IMR-90 (cell line): ENCODE data around the gene BCAS1. TPM values are rescaled to one million over a fixed set of nuclear protein-coding genes. Genes with fewer than 3 reads are reported as not detected.

Source experiments
- ATAC-seq: fragments of 200-7000 bp; cut with Tn5 transposase; 2 replicates; pipeline ENCODE4 v1.9.1; 2020; ENCODE audit warnings: low read depth, mild to moderate bottlenecking, moderate library complexity
- BruUV-seq: library from RNA; stranded (reverse); fragments of 400-500 nt; replicated peaks from 2 replicates; lab custom pipeline; 2021; lab: Mats Ljungman, UMichigan
- CTCF ChIA-PET: fragments of 300-600 bp; formaldehyde crosslinking; extraction: SDS; loops from one replicate; lab custom pipeline; 2021; ENCODE audit warnings: antibody characterized with exemption; lab: Yijun Ruan, JAX
- POLR2A ChIA-PET: fragments of 300-600 bp; sonication (Branson Sonifier 250); formaldehyde crosslinking; loops from one replicate; lab custom pipeline; 2022; ENCODE audit warnings: antibody characterized with exemption; ENCODE audit not compliant: unreplicated experiment; lab: Charles Lee
- DNase-seq: peaks from one replicate; pipeline ENCODE4 v3.0.0; 2013
- H2AFZ ChIP-seq: replicated peaks from 2 replicates; pipeline ENCODE3; 2013; ENCODE audit warnings: low read length, mild to moderate bottlenecking; ENCODE audit not compliant: poor library complexity
- H2AK5ac ChIP-seq: 2 replicates; pipeline ENCODE4 v1.6.1; 2013; ENCODE audit warnings: low read depth, low read length, inconsistent platforms
- H2AK9ac ChIP-seq: replicated peaks from 2 replicates; pipeline ENCODE3; 2013; ENCODE audit warnings: mild to moderate bottlenecking, low read depth, low read length, moderate library complexity; ENCODE audit not compliant: poor library complexity
- H2BK120ac ChIP-seq: 2 replicates; pipeline ENCODE4 v1.6.1; 2013; ENCODE audit warnings: low read depth, low read length, inconsistent platforms
- H2BK15ac ChIP-seq: 3 replicates; pipeline ENCODE4 v1.6.1; 2013; ENCODE audit warnings: low read depth, low read length, inconsistent platforms
- H2BK20ac ChIP-seq: 2 replicates; pipeline ENCODE4 v1.6.1; 2013; ENCODE audit warnings: low read depth, mild to moderate bottlenecking, inconsistent platforms, low read length, moderate library complexity
- H2BK5ac ChIP-seq: 2 replicates; pipeline ENCODE4 v1.6.1; 2013; ENCODE audit warnings: mild to moderate bottlenecking, low read depth, low read length, inconsistent platforms; ENCODE audit not compliant: poor library complexity, severe bottlenecking
- H3K14ac ChIP-seq: replicated peaks from 2 replicates; pipeline ENCODE4 v1.6.1; 2013; ENCODE audit warnings: low read depth, low read length, inconsistent platforms
- H3K18ac ChIP-seq: 2 replicates; pipeline ENCODE4 v1.6.1; 2013; ENCODE audit warnings: low read depth, low read length, control low read depth
- H3K23ac ChIP-seq: 2 replicates; pipeline ENCODE4 v1.6.1; 2013; ENCODE audit warnings: low read depth, low read length, inconsistent platforms
- H3K27ac ChIP-seq: 2 replicates; pipeline ENCODE4 v1.5.1; 2013; ENCODE audit warnings: mild to moderate bottlenecking, control low read depth, low read length; ENCODE audit not compliant: insufficient read depth
- H3K27me3 ChIP-seq: 2 replicates; pipeline ENCODE4 v1.6.1; 2013; ENCODE audit warnings: low read length; ENCODE audit not compliant: control insufficient read depth, insufficient read depth
- H3K36me3 ChIP-seq: 2 replicates; pipeline ENCODE4 v1.6.1; 2013; ENCODE audit warnings: low read length, mixed read lengths; ENCODE audit not compliant: control insufficient read depth, insufficient read depth
- H3K4ac ChIP-seq: 2 replicates; pipeline ENCODE4 v1.6.1; 2013; ENCODE audit warnings: low read depth, low read length, inconsistent platforms
- H3K4me1 ChIP-seq: 2 replicates; pipeline ENCODE4 v1.6.1; 2013; ENCODE audit warnings: low read length, mixed read lengths; ENCODE audit not compliant: control insufficient read depth, insufficient read depth
- H3K4me2 ChIP-seq: 2 replicates; pipeline ENCODE4 v1.6.1; 2013; ENCODE audit warnings: low read depth, mild to moderate bottlenecking, control low read depth, low read length, moderate library complexity
- H3K4me3 ChIP-seq: 2 replicates; pipeline ENCODE4 v1.5.1; 2013; ENCODE audit warnings: low read depth, mild to moderate bottlenecking, control low read depth, low read length, moderate library complexity; ENCODE audit not compliant: insufficient read depth
- H3K56ac ChIP-seq: 2 replicates; pipeline ENCODE4 v1.6.1; 2013; ENCODE audit warnings: low read length, inconsistent platforms; ENCODE audit not compliant: insufficient read depth; ENCODE audit errors: extremely low read depth
- H3K79me1 ChIP-seq, 2 experiments: 2 replicates each; pipeline ENCODE4 v1.6.1; 2013; ENCODE audit warnings: low read length in 2 of 2, inconsistent platforms in 1 of 2, low read depth in 1 of 2
- H3K9ac ChIP-seq: 2 replicates; pipeline ENCODE4 v1.6.1; 2013; ENCODE audit warnings: low read depth, low read length, control low read depth
- H3K9me1 ChIP-seq: 2 replicates; pipeline ENCODE4 v1.6.1; 2013; ENCODE audit warnings: low read length, inconsistent platforms; ENCODE audit not compliant: insufficient read depth
- H3K9me3 ChIP-seq: 2 replicates; pipeline ENCODE4 v1.6.1; 2013; ENCODE audit warnings: low read length; ENCODE audit not compliant: control insufficient read depth, insufficient read depth
- H4K20me1 ChIP-seq: 2 replicates; pipeline ENCODE4 v1.6.1; 2013; ENCODE audit warnings: low read length, inconsistent platforms; ENCODE audit not compliant: insufficient read depth
- H4K5ac ChIP-seq: 2 replicates; pipeline ENCODE4 v1.6.1; 2013; ENCODE audit warnings: mild to moderate bottlenecking, low read depth, low read length, control low read depth
- H4K8ac ChIP-seq, 2 experiments: 2 replicates each; pipeline ENCODE4 v1.6.1; 2013; ENCODE audit warnings: low read depth in 2 of 2, low read length in 2 of 2, control low read depth in 1 of 2, inconsistent platforms in 1 of 2
- H4K91ac ChIP-seq: 2 replicates; pipeline ENCODE4 v1.6.1; 2013; ENCODE audit warnings: low read depth, low read length, inconsistent platforms; ENCODE audit not compliant: insufficient read depth
- BHLHE40 ChIP-seq: fragments of 150-350 bp; IDR thresholded peaks from 2 replicates; pipeline ENCODE4 v1.6.1; 2016; ENCODE audit warnings: mild to moderate bottlenecking, low read depth, low read length
- CEBPB ChIP-seq: IDR thresholded peaks from 2 replicates; pipeline ENCODE4 v1.6.1; 2012; ENCODE audit warnings: low read depth, low read length, improper control_type of control experiment
- CHD1 ChIP-seq: IDR thresholded peaks from 2 replicates; pipeline ENCODE4 v1.6.1; 2012; ENCODE audit warnings: low read depth, low read length, improper control_type of control experiment
- CTCF ChIP-seq: conservative IDR thresholded peaks from 2 replicates; pipeline ENCODE4 v1.5.1; 2012; ENCODE audit warnings: mild to moderate bottlenecking, low read depth, low read length, improper control_type of control experiment
- ELK1 ChIP-seq: fragments of 150-350 bp; IDR thresholded peaks from 2 replicates; pipeline ENCODE4 v1.6.1; 2016; ENCODE audit warnings: low read depth, mild to moderate bottlenecking, low read length, moderate library complexity, borderline replicate concordance
- FOS ChIP-seq: fragments of 150-350 bp; IDR thresholded peaks from 2 replicates; pipeline ENCODE4 v1.6.1; 2016; ENCODE audit warnings: low read depth, low read length
- MAFK ChIP-seq: IDR thresholded peaks from 2 replicates; pipeline ENCODE4 v1.6.1; 2012; ENCODE audit warnings: low read depth, low read length, improper control_type of control experiment
- MAZ ChIP-seq: IDR thresholded peaks from 2 replicates; pipeline ENCODE4 v1.6.1; 2012; ENCODE audit warnings: low read depth, mild to moderate bottlenecking, low read length, improper control_type of control experiment, moderate library complexity, borderline replicate concordance
- MXI1 ChIP-seq: IDR thresholded peaks from 2 replicates; pipeline ENCODE4 v1.6.1; 2012; ENCODE audit warnings: low read depth, mild to moderate bottlenecking, low read length, moderate library complexity, borderline replicate concordance
- NFE2L2 ChIP-seq: fragments of 150-350 bp; IDR thresholded peaks from 2 replicates; pipeline ENCODE4 v1.6.1; 2016; ENCODE audit warnings: low read depth, mild to moderate bottlenecking, low read length
- POLR2A ChIP-seq: IDR thresholded peaks from 2 replicates; pipeline ENCODE4 v1.6.1; 2012; ENCODE audit warnings: mild to moderate bottlenecking, low read depth, low read length
- RAD21 ChIP-seq: IDR thresholded peaks from 2 replicates; pipeline ENCODE4 v1.6.1; 2012; ENCODE audit warnings: low read length, improper control_type of control experiment
- RCOR1 ChIP-seq: IDR thresholded peaks from 2 replicates; pipeline ENCODE4 v1.6.1; 2012; ENCODE audit warnings: mild to moderate bottlenecking, low read length, improper control_type of control experiment; ENCODE audit not compliant: insufficient replicate concordance
- RFX5 ChIP-seq: IDR thresholded peaks from 2 replicates; pipeline ENCODE4 v1.8.0; 2012; ENCODE audit warnings: low read depth, mild to moderate bottlenecking, low read length, moderate library complexity
- SMC3 ChIP-seq: fragments of 150-350 bp; IDR thresholded peaks from 2 replicates; pipeline ENCODE4 v1.6.1; 2016; ENCODE audit warnings: low read depth, mild to moderate bottlenecking, antibody characterized with exemption, low read length, moderate library complexity
- USF2 ChIP-seq: fragments of 150-350 bp; IDR thresholded peaks from 2 replicates; pipeline ENCODE4 v1.6.1; 2017; ENCODE audit warnings: mild to moderate bottlenecking, antibody characterized with exemption, low read length, low read depth
- WGBS, 2 experiments: methylation state at CpG; one replicate each; pipeline versions ENCODE4 v1.1.5 to v1.1.7; 2013; ENCODE audit warnings: missing lambda C conversion rate in 2 of 2; ENCODE audit not compliant: insufficient read length in 1 of 2; ENCODE audit errors: extremely low coverage in 2 of 2; 5-methylcytosine and 5-hydroxymethylcytosine counted together
- dilution Hi-C: fragments of 300-500 bp; cut with HindIII; formaldehyde crosslinking; loops from one replicate; pipeline ENCODE4 v1.14.3; 2018; ENCODE audit warnings: low sequenced_read_pairs; ENCODE audit not compliant: unreplicated experiment
- in situ Hi-C: fragments of 300-500 bp; cut with MboI; formaldehyde crosslinking; loops from 3 replicates; pipeline ENCODE4 v1.14.3; 2019; ENCODE audit warnings: low sequenced_read_pairs, inconsistent platforms, mixed read lengths
- intact Hi-C: fragments of 100-400 bp; cut with micrococcal nuclease; formaldehyde crosslinking; loops from 2 replicates; pipeline ENCODE4 v1.10.0; 2022
- polyA plus RNA-seq, 3 experiments: library from polyadenylated mRNA; depleted of rRNA; stranded (reverse); fragments of >200 nt; gene quantifications; 2 replicates each; pipeline ENCODE4 v1.2.3, GENCODE V29; 2012; ENCODE audit warnings: low replicate concordance in 1 of 3
- total RNA-seq: library from RNA; depleted of rRNA; stranded (reverse); fragments of >200 nt; gene quantifications from 2 replicates; pipeline ENCODE4 v1.2.3, GENCODE V29; 2012

BCAS1 gene
- total and polyA plus RNA-seq, 2 of the 4 experiments (the other 2 are of a cell fraction), result under 0.01 TPM; not detected in 1

GRCh38 chr20:53981752-53982437 is 88.5 kb downstream of the BCAS1 start:
- dilution Hi-C loops, result no loop called here
- Histone ChIP-seq H2BK5ac (no peak overlapping the region), H2AK9ac (no peak overlapping the region), H3K9me3 (no peaks in the 10 kb centered on the region), H3K4ac (no peak overlapping the region), H3K4me1 (no peaks in the 10 kb centered on the region), H3K4me2 (no peak overlapping the region), H2BK15ac (no peak overlapping the region), H3K56ac (no peak overlapping the region), H3K23ac (no peak overlapping the region), H3K36me3 (no peaks in the 10 kb centered on the region), H3K9me1 (no peaks in the 10 kb centered on the region), H2AK5ac (no peak overlapping the region), H4K20me1 (no peaks in the 10 kb centered on the region), H4K91ac (no peak overlapping the region), H4K5ac (no peak overlapping the region), H3K79me1 (no peaks in the 10 kb centered on the region), H2BK120ac (no peak overlapping the region), H2BK20ac (no peak overlapping the region), H2AFZ (no peak overlapping the region), H4K8ac (no peak overlapping the region), H3K18ac (no peak overlapping the region), H3K27me3 (peaks cover 7% of the 10 kb centered on the region), H3K27ac (no peak overlapping the region), H3K14ac (no peak overlapping the region), H3K9ac (no peak overlapping the region), H3K4me3 (no peak overlapping the region)
- CTCF ChIA-PET, result no interaction called here
- POLR2A ChIA-PET, result no interaction called here
- intact Hi-C loops, result no loop called here
- ATAC-seq (no peak), DNase-seq (no peak)
- no TSS peak for BruUV-seq
- in situ Hi-C loops, result loop anchor here (25.0 kb wide), 3 partner anchors 105 to 1745 kb away; no protein-coding TSS in a partner anchor
- WGBS, 2 experiments, result no CpG with 5 or more reads among the region's 4 CpGs
- TF ChIP-seq MXI1 (no peak), BHLHE40 (no peak), NFE2L2 (no peak), ELK1 (no peak), RAD21 (no peak), FOS (no peak), SMC3 (no peak), CEBPB (no peak), RFX5 (no peak), MAZ (no peak), CTCF (no peak), POLR2A (no peak), RCOR1 (no peak), CHD1 (no peak), MAFK (no peak), USF2 (no peak)
